ENCODE results near the gene NECTIN4. TPM values are rescaled to one million over a fixed set of nuclear protein-coding genes. Genes with fewer than 3 reads are reported as not detected.

NECTIN4 gene
- total and polyA plus RNA-seq, 2 experiments from 2014 or later: 0.16 TPM; not detected in 1

DNA sequence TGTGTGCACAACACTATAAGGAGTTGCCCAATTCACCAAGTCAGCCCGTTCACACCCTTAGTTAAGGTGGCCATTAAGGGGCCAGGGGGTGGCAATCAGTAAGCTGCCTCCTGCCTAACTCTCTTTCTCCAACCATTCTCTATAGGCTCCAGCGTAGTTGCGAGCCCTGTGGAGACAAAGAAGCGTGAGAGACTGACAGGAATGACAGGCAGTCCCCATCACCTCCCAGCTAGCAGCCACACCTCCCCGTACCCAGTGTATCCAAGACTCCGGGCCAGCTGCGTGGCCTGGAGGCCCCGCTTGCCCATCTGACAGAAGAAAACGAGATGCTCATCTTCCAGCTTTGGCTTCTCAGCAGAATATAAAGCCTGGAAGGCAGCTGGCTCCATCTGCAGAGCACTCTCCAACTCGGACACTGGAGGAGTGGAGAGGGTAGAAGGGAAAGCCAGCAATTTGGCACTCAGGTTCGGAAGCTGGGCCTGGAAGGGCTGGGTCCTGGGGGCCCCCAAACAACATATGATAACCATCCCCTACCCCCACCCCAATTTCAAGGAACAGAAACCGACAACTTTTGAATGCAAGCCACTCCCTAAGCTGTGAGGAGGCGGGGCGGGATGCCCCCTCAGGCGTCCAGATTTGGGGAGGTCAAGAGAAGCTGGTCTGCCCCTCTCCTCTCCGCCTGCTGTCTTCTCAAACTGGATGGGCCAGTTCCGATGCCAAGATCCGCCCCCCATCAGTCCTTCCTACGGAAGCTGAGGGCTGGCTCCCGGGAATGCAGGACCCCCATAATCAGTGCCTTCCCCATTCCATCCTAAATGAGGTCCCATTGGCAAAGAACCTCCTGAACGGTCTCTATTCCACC is 51.5 kb downstream of the NECTIN4 start:
- peak overlapping the region; percentile 89 for H2AFZ ChIP-seq
- Mint-ChIP-seq H3K4me1 (peaks cover 42% of the 10 kb centered on the region), H3K4me3 (peak overlapping the region; percentile 89), H3K27ac (peak overlapping the region; percentile 87), H3K27me3 (ENCODE audit: insufficient read depth, low read depth, poor library complexity) (peaks cover 8% of the 10 kb centered on the region), H3K9me3 (no peaks in the 10 kb centered on the region; the same call in 2 of the 3 replicates), H3K36me3 (ENCODE audit: low read depth) (peaks cover 41% of the 10 kb centered on the region)
- peaks cover 41% of the 10 kb centered on the region for H3F3A ChIP-seq (replicated peaks; ENCODE audit: low read depth)
- ATAC-seq: peak; percentile 37
- peak; percentile 54 for DNase-seq (ENCODE audit: low spot score)
- peaks cover 15% of the 10 kb centered on the region for H3K36me3 ChIP-seq (ENCODE audit: insufficient read depth)
- H3K79me2 ChIP-seq (replicated peaks; ENCODE audit: insufficient read depth): peaks cover 22% of the 10 kb centered on the region
- H3K4me3 ChIP-seq: peak overlapping the region; percentile 98
- H4K20me1 ChIP-seq (replicated peaks; ENCODE audit: insufficient read depth): no peaks in the 10 kb centered on the region; the same call in 1 of the 2 replicates
- H3K27me3 ChIP-seq (ENCODE audit: insufficient read depth): no peaks in the 10 kb centered on the region
- peak overlapping the region; percentile 96 for H3K4me2 ChIP-seq
- H3K27ac ChIP-seq (ENCODE audit: low read depth): peak overlapping the region; percentile 70
- TF ChIP-seq EZH2 (IDR thresholded peaks at IDR 0.05; ENCODE audit: low read depth, unreplicated experiment) (no peak), STAT1 (IDR thresholded peaks at IDR 0.05; ENCODE audit: unreplicated experiment) (no peak), CREB1 (CRISPR knock-in tag; IDR thresholded peaks at IDR 0.05; ENCODE audit: low read depth) (no peak), NANOG (IDR thresholded peaks at IDR 0.05; ENCODE audit: borderline replicate concordance) (no peak), POLR2AphosphoS5 (IDR thresholded peaks at IDR 0.05; ENCODE audit: low read depth) (no peak)
- TF ChIP-seq, protein P1, sequence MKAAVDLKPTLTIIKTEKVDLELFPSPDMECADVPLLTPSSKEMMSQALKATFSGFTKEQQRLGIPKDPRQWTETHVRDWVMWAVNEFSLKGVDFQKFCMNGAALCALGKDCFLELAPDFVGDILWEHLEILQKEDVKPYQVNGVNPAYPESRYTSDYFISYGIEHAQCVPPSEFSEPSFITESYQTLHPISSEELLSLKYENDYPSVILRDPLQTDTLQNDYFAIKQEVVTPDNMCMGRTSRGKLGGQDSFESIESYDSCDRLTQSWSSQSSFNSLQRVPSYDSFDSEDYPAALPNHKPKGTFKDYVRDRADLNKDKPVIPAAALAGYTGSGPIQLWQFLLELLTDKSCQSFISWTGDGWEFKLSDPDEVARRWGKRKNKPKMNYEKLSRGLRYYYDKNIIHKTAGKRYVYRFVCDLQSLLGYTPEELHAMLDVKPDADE (IDR thresholded peaks at IDR 0.05): no peak
- H3K9me2 ChIP-seq (ENCODE audit: insufficient read depth): no peaks in the 10 kb centered on the region
- peaks cover 36% of the 10 kb centered on the region for H3K4me1 ChIP-seq (ENCODE audit: insufficient read depth)

DNA sequence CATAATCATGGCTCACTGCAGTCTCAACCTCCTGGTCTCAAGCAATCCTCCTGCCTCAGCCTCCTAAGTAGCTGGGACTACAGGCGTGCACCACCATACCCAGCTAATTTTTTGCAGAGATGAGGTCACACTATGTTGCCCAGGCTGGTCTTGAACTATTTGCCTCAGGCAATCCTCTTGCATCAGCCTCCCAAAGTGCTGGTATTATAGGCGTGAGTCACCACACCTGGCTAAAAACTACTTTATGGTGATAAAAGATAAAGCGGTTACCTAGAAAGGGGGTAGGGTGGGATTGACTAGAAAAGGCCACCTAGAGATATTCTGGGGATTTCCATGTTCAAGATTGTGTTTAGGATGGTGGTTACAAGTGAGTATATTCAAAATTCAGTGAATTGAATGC is 55.6 kb downstream of the NECTIN4 start:
- no peak for DNase-seq (ENCODE audit: low spot score)
- Histone ChIP-seq H3K4me3 (no peak overlapping the region), H3K27me3 (ENCODE audit: insufficient read depth) (no peaks in the 10 kb centered on the region), H3F3A (replicated peaks; ENCODE audit: low read depth) (peaks cover 19% of the 10 kb centered on the region), H3K4me2 (no peak overlapping the region), H3K4me1 (ENCODE audit: insufficient read depth) (peaks cover 29% of the 10 kb centered on the region), H4K20me1 (replicated peaks; ENCODE audit: insufficient read depth) (no peaks in the 10 kb centered on the region), H3K79me2 (replicated peaks; ENCODE audit: insufficient read depth) (peaks cover 16% of the 10 kb centered on the region), H3K27ac (ENCODE audit: low read depth) (0 out of 2 replicates have a peak overlapping the region, but pooled peaks have one; percentile 26), H2AFZ (no peak overlapping the region), H3K9me2 (ENCODE audit: insufficient read depth) (no peaks in the 10 kb centered on the region), H3K36me3 (ENCODE audit: insufficient read depth) (no peaks in the 10 kb centered on the region)
- H3K9me3 Mint-ChIP-seq: peaks cover 12% of the 10 kb centered on the region; the same call in 2 of the 3 replicates
- peaks cover 3% of the 10 kb centered on the region for H3K27me3 Mint-ChIP-seq (ENCODE audit: insufficient read depth, low read depth, poor library complexity)
- no peak overlapping the region for H3K27ac Mint-ChIP-seq
- ATAC-seq: no peak
- H3K36me3 Mint-ChIP-seq (ENCODE audit: low read depth): peaks cover 12% of the 10 kb centered on the region; the same call in 2 of the 3 replicates
- H3K4me3 Mint-ChIP-seq: no peak overlapping the region
- peaks cover 31% of the 10 kb centered on the region for H3K4me1 Mint-ChIP-seq
- TF ChIP-seq, protein P2, sequence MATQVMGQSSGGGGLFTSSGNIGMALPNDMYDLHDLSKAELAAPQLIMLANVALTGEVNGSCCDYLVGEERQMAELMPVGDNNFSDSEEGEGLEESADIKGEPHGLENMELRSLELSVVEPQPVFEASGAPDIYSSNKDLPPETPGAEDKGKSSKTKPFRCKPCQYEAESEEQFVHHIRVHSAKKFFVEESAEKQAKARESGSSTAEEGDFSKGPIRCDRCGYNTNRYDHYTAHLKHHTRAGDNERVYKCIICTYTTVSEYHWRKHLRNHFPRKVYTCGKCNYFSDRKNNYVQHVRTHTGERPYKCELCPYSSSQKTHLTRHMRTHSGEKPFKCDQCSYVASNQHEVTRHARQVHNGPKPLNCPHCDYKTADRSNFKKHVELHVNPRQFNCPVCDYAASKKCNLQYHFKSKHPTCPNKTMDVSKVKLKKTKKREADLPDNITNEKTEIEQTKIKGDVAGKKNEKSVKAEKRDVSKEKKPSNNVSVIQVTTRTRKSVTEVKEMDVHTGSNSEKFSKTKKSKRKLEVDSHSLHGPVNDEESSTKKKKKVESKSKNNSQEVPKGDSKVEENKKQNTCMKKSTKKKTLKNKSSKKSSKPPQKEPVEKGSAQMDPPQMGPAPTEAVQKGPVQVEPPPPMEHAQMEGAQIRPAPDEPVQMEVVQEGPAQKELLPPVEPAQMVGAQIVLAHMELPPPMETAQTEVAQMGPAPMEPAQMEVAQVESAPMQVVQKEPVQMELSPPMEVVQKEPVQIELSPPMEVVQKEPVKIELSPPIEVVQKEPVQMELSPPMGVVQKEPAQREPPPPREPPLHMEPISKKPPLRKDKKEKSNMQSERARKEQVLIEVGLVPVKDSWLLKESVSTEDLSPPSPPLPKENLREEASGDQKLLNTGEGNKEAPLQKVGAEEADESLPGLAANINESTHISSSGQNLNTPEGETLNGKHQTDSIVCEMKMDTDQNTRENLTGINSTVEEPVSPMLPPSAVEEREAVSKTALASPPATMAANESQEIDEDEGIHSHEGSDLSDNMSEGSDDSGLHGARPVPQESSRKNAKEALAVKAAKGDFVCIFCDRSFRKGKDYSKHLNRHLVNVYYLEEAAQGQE (IDR thresholded peaks at IDR 0.05; ENCODE audit: unreplicated experiment): no peak
- TF ChIP-seq, protein P1 (IDR thresholded peaks at IDR 0.05): no peak
- TF ChIP-seq, protein P3, sequence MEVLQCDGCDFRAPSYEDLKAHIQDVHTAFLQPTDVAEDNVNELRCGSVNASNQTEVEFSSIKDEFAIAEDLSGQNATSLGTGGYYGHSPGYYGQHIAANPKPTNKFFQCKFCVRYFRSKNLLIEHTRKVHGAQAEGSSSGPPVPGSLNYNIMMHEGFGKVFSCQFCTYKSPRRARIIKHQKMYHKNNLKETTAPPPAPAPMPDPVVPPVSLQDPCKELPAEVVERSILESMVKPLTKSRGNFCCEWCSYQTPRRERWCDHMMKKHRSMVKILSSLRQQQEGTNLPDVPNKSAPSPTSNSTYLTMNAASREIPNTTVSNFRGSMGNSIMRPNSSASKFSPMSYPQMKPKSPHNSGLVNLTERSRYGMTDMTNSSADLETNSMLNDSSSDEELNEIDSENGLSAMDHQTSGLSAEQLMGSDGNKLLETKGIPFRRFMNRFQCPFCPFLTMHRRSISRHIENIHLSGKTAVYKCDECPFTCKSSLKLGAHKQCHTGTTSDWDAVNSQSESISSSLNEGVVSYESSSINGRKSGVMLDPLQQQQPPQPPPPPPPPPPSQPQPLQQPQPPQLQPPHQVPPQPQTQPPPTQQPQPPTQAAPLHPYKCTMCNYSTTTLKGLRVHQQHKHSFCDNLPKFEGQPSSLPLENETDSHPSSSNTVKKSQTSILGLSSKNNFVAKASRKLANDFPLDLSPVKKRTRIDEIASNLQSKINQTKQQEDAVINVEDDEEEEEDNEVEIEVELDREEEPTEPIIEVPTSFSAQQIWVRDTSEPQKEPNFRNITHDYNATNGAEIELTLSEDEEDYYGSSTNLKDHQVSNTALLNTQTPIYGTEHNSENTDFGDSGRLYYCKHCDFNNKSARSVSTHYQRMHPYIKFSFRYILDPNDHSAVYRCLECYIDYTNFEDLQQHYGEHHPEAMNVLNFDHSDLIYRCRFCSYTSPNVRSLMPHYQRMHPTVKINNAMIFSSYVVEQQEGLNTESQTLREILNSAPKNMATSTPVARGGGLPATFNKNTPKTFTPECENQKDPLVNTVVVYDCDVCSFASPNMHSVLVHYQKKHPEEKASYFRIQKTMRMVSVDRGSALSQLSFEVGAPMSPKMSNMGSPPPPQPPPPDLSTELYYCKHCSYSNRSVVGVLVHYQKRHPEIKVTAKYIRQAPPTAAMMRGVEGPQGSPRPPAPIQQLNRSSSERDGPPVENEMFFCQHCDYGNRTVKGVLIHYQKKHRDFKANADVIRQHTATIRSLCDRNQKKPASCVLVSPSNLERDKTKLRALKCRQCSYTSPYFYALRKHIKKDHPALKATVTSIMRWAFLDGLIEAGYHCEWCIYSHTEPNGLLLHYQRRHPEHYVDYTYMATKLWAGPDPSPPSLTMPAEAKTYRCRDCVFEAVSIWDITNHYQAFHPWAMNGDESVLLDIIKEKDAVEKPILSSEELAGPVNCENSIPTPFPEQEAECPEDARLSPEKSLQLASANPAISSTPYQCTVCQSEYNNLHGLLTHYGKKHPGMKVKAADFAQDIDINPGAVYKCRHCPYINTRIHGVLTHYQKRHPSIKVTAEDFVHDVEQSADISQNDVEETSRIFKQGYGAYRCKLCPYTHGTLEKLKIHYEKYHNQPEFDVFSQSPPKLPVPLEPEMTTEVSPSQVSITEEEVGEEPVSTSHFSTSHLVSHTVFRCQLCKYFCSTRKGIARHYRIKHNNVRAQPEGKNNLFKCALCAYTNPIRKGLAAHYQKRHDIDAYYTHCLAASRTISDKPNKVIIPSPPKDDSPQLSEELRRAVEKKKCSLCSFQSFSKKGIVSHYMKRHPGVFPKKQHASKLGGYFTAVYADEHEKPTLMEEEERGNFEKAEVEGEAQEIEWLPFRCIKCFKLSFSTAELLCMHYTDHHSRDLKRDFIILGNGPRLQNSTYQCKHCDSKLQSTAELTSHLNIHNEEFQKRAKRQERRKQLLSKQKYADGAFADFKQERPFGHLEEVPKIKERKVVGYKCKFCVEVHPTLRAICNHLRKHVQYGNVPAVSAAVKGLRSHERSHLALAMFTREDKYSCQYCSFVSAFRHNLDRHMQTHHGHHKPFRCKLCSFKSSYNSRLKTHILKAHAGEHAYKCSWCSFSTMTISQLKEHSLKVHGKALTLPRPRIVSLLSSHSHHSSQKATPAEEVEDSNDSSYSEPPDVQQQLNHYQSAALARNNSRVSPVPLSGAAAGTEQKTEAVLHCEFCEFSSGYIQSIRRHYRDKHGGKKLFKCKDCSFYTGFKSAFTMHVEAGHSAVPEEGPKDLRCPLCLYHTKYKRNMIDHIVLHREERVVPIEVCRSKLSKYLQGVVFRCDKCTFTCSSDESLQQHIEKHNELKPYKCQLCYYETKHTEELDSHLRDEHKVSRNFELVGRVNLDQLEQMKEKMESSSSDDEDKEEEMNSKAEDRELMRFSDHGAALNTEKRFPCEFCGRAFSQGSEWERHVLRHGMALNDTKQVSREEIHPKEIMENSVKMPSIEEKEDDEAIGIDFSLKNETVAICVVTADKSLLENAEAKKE (CRISPR knock-in tag; IDR thresholded peaks at IDR 0.05): no peak

All from GM23338 (cell line).